ENCODE data around the gene NCAPG2.

Gene NCAPG2

DNA sequence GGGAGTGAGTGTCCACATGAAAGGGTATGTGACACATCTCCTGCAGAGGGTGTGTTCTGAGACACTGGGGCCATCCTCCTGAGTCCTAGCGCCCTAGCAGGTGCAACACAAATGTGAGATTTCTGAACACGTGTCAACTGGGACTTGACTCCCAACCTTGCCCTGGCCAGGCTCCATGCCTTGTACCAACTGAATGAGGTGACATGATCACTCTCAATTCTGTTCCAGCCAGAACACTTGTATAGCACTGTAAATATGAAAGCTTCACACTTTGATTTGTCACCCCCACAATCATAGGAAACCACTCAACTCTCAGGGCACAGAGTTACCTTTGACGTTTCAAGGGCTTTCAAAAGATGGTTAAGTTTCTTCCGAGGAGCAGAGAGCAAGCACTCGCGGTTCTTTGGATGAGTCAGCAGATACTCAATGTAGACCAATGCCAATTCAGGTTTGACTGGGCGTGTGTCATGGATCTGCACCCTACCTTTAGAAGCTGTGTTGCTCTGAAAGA is 48.6 kb downstream of the NCAPG2 start:
- H3K36me3 ChIP-seq (ENCODE audit: insufficient read depth, low read length), result peaks cover 94% of the 10 kb centered on the region

DNA sequence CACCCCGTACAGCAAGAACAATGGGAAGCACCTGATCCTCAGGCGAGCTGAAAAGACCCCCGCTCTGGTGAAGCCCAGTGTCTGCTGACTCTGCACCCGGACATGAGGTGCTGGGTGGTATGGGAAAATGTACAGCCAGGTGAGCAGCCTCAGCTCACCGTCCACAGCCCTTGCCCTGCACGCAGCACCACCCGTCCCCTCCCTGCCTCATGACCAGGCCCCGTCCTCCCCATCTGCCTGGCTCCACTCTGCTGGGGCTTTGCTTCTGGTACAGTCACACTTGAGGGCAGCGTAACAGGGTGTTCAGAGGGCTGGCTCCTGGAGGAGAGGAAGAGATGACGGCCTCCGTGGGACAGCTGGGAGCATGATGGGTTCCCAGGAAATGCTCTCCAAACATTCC is 49.1 kb downstream of the NCAPG2 start:
- Histone ChIP-seq H3K9ac (ENCODE audit: low read depth, low read length) (no peak overlapping the region), H3K4me2 (ENCODE audit: insufficient read depth, low read length) (no peak overlapping the region), H3K79me2 (ENCODE audit: insufficient read depth, low read length) (peaks cover 5% of the 10 kb centered on the region), H3K9me3 (ENCODE audit: insufficient read depth, low read length, severe bottlenecking) (no peaks in the 10 kb centered on the region), H4K20me1 (ENCODE audit: insufficient read depth, low read length) (peaks cover 8% of the 10 kb centered on the region), H3K27ac (ENCODE audit: low read length) (no peak overlapping the region), H2AFZ (ENCODE audit: low read depth, low read length) (no peak overlapping the region), H3K36me3 (ENCODE audit: insufficient read depth, low read length) (peaks cover 94% of the 10 kb centered on the region), H3K27me3 (ENCODE audit: insufficient read depth, low read length, poor library complexity) (no peaks in the 10 kb centered on the region), H3K4me1 (ENCODE audit: insufficient read depth, low read length) (no peaks in the 10 kb centered on the region), H3K4me3 (ENCODE audit: low read depth in 1 of 2, low read length in 2 of 2) (no peak overlapping the region)
- DNase-seq, result no peak
- no peak for TF ChIP-seq EZH2 (IDR thresholded peaks at IDR 0.05; ENCODE audit: borderline replicate concordance, low read depth, low read length, severe bottlenecking)
- TF ChIP-seq, protein P1, sequence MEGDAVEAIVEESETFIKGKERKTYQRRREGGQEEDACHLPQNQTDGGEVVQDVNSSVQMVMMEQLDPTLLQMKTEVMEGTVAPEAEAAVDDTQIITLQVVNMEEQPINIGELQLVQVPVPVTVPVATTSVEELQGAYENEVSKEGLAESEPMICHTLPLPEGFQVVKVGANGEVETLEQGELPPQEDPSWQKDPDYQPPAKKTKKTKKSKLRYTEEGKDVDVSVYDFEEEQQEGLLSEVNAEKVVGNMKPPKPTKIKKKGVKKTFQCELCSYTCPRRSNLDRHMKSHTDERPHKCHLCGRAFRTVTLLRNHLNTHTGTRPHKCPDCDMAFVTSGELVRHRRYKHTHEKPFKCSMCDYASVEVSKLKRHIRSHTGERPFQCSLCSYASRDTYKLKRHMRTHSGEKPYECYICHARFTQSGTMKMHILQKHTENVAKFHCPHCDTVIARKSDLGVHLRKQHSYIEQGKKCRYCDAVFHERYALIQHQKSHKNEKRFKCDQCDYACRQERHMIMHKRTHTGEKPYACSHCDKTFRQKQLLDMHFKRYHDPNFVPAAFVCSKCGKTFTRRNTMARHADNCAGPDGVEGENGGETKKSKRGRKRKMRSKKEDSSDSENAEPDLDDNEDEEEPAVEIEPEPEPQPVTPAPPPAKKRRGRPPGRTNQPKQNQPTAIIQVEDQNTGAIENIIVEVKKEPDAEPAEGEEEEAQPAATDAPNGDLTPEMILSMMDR (IDR thresholded peaks at IDR 0.05; ENCODE audit: borderline replicate concordance, extremely low read depth, low read length, poor library complexity, severe bottlenecking), result no peak
- peak; percentile 49; the same call in 1 of the 3 replicates for ATAC-seq (ENCODE audit: insufficient read depth, low read depth)

More for the DNA sequence above, 48.6 kb downstream of the NCAPG2 start:
- Histone ChIP-seq H3K4me1 (ENCODE audit: insufficient read depth, low read length) (no peaks in the 10 kb centered on the region), H4K20me1 (ENCODE audit: insufficient read depth, low read length) (peaks cover 8% of the 10 kb centered on the region), H3K4me3 (ENCODE audit: low read depth in 1 of 2, low read length in 2 of 2) (no peak overlapping the region), H3K4me2 (ENCODE audit: insufficient read depth, low read length) (no peak overlapping the region), H3K9me3 (ENCODE audit: insufficient read depth, low read length, severe bottlenecking) (no peaks in the 10 kb centered on the region), H3K27me3 (ENCODE audit: insufficient read depth, low read length, poor library complexity) (no peaks in the 10 kb centered on the region), H3K79me2 (ENCODE audit: insufficient read depth, low read length) (peaks cover 9% of the 10 kb centered on the region), H2AFZ (ENCODE audit: low read depth, low read length) (no peak overlapping the region), H3K27ac (ENCODE audit: low read length) (no peak overlapping the region), H3K9ac (ENCODE audit: low read depth, low read length) (no peak overlapping the region)
- TF ChIP-seq, protein P1 (IDR thresholded peaks at IDR 0.05; ENCODE audit: borderline replicate concordance, extremely low read depth, low read length, poor library complexity, severe bottlenecking), result no peak
- no peak for TF ChIP-seq EZH2 (IDR thresholded peaks at IDR 0.05; ENCODE audit: borderline replicate concordance, low read depth, low read length, severe bottlenecking)
- ATAC-seq (ENCODE audit: insufficient read depth, low read depth) (no peak), DNase-seq (no peak)

DNA sequence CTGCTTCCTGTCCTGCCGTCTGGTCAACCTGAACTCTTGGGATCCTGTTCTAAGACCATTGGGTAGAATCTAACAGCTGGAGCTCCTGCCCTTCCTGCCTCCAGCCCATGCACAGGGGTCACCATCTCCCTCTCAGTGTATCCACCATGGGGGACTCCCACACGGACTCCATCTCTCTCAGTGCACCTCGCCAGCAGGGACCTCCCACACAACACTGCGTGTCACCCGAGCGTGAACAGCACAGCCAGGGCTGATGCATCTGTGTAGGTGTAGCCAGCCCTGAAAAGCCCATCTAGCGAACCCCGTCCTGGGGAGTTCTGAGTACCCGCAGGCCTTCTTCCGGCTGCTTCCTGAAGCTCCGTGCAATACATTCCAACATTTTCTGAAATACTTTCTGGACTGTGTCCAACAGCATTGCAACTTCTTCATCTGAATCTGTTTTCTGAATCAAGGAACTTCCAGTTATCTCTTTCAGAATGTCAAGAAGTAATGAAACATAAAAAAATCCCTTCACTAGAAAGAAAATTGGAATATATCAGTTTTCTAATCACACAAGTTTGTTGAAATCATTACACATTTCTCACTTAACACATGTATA is 52.5 kb downstream of the NCAPG2 start:
- ATAC-seq (ENCODE audit: insufficient read depth, low read depth), result no peak
- no peaks in the 10 kb centered on the region for H3K27me3 ChIP-seq (ENCODE audit: insufficient read depth, low read length, poor library complexity)
- no peak overlapping the region for H3K4me2 ChIP-seq (ENCODE audit: insufficient read depth, low read length)
- no peak overlapping the region for H2AFZ ChIP-seq (ENCODE audit: low read depth, low read length)
- DNase-seq, result no peak
- no peaks in the 10 kb centered on the region for H3K9me3 ChIP-seq (ENCODE audit: insufficient read depth, low read length, severe bottlenecking)
- no peak overlapping the region for H3K27ac ChIP-seq (ENCODE audit: low read length)
- no peak overlapping the region for H3K9ac ChIP-seq (ENCODE audit: low read depth, low read length)
- H3K4me1 ChIP-seq (ENCODE audit: insufficient read depth, low read length), result no peaks in the 10 kb centered on the region
- no peak overlapping the region for H3K4me3 ChIP-seq (ENCODE audit: low read depth in 1 of 2, low read length in 2 of 2)
- peaks cover 97% of the 10 kb centered on the region for H3K36me3 ChIP-seq (ENCODE audit: insufficient read depth, low read length)
- TF ChIP-seq EZH2 (IDR thresholded peaks at IDR 0.05; ENCODE audit: borderline replicate concordance, low read depth, low read length, severe bottlenecking), result no peak
- TF ChIP-seq, protein P1 (IDR thresholded peaks at IDR 0.05; ENCODE audit: borderline replicate concordance, extremely low read depth, low read length, poor library complexity, severe bottlenecking), result no peak
- H3K79me2 ChIP-seq (ENCODE audit: insufficient read depth, low read length), result peaks cover 22% of the 10 kb centered on the region
- peaks cover 15% of the 10 kb centered on the region for H4K20me1 ChIP-seq (ENCODE audit: insufficient read depth, low read length)
